Immature natural killer cell (primary cell): ENCODE data around the gene PPY. TPM values are rescaled to one million over a fixed set of nuclear protein-coding genes. Genes with fewer than 3 reads are reported as not detected.
"Not testable (repeated sequence)": the region's sequence is repeated elsewhere in the genome, so short reads cannot be mapped to it uniquely, and the experiment has no call there.

Experiments used
- DNase-seq, 3 donors: peaks; one replicate each; pipeline ENCODE4 v3.0.0; 2022; ENCODE audit warnings: mixed read lengths in 1 of 3
- H3K27ac Mint-ChIP-seq, 6 donors: one replicate each; pipeline ENCODE4 v1.8.0; 2020; ENCODE audit warnings: mixed read lengths in 6 of 6, mild to moderate bottlenecking in 5 of 6, inconsistent platforms in 4 of 6, moderate library complexity in 3 of 6
- H3K27me3 Mint-ChIP-seq, 3 donors: one replicate each; pipeline ENCODE4 v1.8.0; 2020 to 2021; ENCODE audit warnings: low read depth in 3 of 3, mild to moderate bottlenecking in 3 of 3, mixed read lengths in 3 of 3, moderate library complexity in 3 of 3, inconsistent platforms in 1 of 3
- H3K36me3 Mint-ChIP-seq, 3 donors: one replicate each; pipeline ENCODE4 v1.8.0; 2020; ENCODE audit warnings: mixed read lengths in 3 of 3, inconsistent platforms in 2 of 3, mild to moderate bottlenecking in 2 of 3
- H3K4me1 Mint-ChIP-seq, 2 donors: one replicate each; pipeline ENCODE4 v1.8.0; 2020; ENCODE audit warnings: inconsistent platforms in 2 of 2, mild to moderate bottlenecking in 2 of 2, mixed read lengths in 2 of 2, moderate library complexity in 1 of 2
- H3K4me3 Mint-ChIP-seq, 5 donors: one replicate each; pipeline ENCODE4 v1.8.0; 2020; ENCODE audit warnings: mild to moderate bottlenecking in 5 of 5, mixed read lengths in 5 of 5, inconsistent platforms in 3 of 5, moderate library complexity in 3 of 5
- H3K9me3 Mint-ChIP-seq, 6 donors: one replicate each; pipeline ENCODE4 v1.8.0; 2020; ENCODE audit warnings: mild to moderate bottlenecking in 6 of 6, mixed read lengths in 6 of 6, inconsistent platforms in 4 of 6, moderate library complexity in 3 of 6
- polyA plus RNA-seq, 3 donors: library from polyadenylated mRNA; unstranded; fragments of 300-500 nt; fragmentation: Illumina TruSeq; gene quantifications; one replicate each; pipeline ENCODE4 v1.2.3, GENCODE V29; 2021

Gene PPY
- polyA plus RNA-seq, 3 donors from 2014 or later, result not detected

DNA sequence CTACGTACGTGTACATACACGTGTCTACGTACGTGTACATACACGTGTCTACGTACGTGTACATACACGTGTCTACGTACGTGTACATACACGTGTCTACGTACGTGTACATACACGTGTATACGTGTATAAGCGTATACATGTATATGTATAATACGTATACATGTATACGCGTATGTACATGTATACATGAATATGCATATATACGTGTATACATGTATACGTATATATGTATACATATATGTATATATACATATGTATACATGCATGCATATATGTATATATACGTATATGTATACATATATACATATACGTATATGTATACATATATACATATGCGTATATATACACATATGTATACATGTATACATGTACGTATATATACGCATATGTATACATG lies 33.6 kb upstream of the PPY start:
- H3K4me3 Mint-ChIP-seq, result no peak overlapping the region
- H3K4me1 Mint-ChIP-seq, result no peaks in the 10 kb centered on the region
- H3K27me3 Mint-ChIP-seq, result peaks cover 1 to 11% (median 2%) of the 10 kb centered on the region in 3 donors
- no peaks in the 10 kb centered on the region for H3K36me3 Mint-ChIP-seq
- no peak for DNase-seq
- no peak overlapping the region for H3K27ac Mint-ChIP-seq
- no peaks in the 10 kb centered on the region for H3K9me3 Mint-ChIP-seq

DNA sequence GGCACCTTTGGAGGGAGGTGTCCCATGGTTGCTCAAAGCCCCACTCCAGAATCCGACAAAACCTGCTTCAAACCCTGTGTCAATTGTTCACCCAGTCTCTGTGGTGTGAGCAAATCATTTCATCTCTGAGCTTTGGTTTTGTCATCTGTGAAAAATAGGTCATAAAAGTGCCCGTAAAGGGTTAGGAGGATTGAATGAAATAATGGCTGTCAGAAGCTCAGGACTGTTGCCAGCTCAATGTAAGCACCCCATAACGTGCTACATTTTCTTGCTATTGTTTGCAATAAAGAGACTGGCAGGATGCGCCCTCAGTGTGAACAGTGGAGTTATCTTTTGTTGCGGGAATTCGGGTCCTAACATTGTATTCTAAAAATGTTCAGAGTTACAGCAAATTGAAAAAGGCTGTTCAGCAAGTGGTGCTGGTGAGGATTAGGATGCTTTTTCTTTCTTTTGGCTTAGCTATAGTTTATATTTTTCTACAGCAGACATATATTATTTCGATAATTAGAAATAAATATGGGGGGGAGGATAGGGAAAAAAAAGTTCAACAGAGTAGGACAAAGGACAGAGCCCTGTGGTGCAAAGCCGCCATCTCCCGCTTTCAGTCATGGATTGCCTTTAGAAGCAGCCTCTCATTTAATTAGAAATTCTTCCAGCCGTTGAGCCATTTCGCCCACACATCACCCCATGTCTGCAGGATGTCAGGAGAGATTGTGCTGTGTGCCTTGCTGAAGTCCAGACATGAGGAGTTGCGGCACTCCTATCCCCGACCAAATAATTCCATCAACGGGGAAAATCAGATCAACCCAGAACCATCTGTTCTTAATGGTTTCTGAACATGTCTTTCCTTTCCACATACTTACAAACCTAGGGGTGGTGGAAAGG lies 32.3 kb upstream of the PPY start:
- Mint-ChIP-seq H3K4me3 (no peak overlapping the region), H3K9me3 (no peaks in the 10 kb centered on the region), H3K36me3 (no peaks in the 10 kb centered on the region), H3K27me3 (peaks cover 2 to 16% (median 3%) of the 10 kb centered on the region in 3 donors), H3K4me1 (no peaks in the 10 kb centered on the region), H3K27ac (no peak overlapping the region)
- DNase-seq, result no peak

DNA sequence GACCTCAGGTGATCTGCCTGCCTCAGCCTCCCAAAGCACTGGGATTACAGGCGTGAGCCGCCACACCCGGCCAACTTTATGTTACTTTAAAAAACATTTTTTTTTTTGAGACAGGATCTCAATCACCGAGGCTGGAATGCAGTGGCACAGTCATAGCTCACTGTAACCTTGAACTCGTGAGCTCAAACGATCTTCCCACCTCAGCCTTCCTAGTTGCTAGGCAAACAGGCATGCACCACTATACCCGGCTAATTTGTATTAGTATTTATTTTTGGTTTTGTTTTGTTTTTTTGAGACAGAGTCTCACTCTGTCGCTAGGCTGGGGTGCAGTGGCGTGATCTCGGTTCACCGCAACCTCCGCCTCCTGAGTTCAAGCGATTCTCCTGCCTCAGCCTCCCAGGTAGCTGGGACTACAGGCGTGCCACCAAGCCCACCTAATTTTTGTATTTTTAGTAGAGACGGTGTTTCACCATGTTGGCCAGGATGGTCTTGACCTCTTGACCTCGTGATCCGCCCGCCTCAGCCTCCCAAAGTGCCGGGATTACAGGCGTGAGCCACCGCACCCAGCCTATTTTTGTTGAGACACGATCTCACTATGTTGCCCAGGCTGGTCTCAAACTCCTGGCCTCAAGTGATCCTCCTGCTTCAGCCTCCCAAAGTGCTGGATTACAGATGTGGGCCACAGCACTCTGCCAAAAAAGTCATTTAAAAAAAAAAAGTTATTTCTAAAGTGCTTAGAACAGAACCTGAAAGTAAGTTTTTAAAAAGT lies 30.4 kb upstream of the PPY start:
- H3K9me3 Mint-ChIP-seq, H3K36me3 Mint-ChIP-seq, H3K4me3 Mint-ChIP-seq, DNase-seq, H3K4me1 Mint-ChIP-seq, H3K27ac Mint-ChIP-seq: not testable (repeated sequence)
- peaks cover 3 to 16% (median 6%) of the 10 kb centered on the region in 3 donors for H3K27me3 Mint-ChIP-seq

DNA sequence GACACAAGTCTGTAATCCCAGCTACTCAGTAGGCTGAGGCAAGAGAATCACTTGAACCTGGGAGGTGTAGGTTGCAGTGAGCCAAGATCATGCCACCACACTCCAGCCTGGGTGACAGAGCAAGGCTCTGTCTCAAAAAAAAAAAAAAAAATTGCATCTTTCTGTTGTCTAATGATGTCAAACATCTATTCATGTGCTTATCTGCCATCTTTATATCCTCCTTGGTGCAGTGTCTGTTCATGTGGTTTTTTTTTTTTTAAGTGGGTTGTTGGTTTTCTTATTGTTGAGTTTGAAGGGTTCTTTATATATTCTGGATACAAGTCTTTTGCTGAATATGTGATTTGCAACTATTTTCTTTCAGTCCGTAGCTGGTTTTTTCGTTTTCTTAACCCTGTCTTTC lies 29.2 kb upstream of the PPY start:
- H3K27me3 Mint-ChIP-seq, result peaks cover 2 to 16% (median 6%) of the 10 kb centered on the region in 3 donors
- not testable (repeated sequence) for H3K9me3 Mint-ChIP-seq, DNase-seq, H3K4me1 Mint-ChIP-seq, H3K36me3 Mint-ChIP-seq, H3K4me3 Mint-ChIP-seq, H3K27ac Mint-ChIP-seq

DNA sequence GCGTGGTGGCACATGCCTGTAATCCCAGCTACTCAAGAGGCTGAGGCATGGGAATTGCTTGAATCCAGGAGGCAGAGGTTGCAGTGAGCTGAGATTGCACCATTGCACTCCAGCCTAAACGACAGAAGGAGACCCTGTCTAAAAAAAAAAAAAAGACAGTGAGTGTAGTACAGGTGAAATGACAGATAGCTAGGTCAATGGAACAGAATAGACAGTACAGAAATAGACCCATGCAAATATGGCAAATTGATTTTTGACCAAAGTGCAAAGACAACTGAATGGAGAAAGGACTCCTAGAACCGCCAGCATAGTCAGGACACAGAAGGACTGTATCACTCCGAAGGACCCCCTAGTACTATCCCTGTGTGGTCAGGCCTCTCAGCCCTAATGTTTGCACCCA lies 28.1 kb upstream of the PPY start:
- H3K9me3 Mint-ChIP-seq, result no peaks in the 10 kb centered on the region
- H3K4me3 Mint-ChIP-seq, result no peak overlapping the region
- H3K27ac Mint-ChIP-seq, result no peak overlapping the region
- no peaks in the 10 kb centered on the region for H3K4me1 Mint-ChIP-seq
- DNase-seq, result no peak
- peaks cover 2 to 19% (median 6%) of the 10 kb centered on the region in 3 donors for H3K27me3 Mint-ChIP-seq
- no peaks in the 10 kb centered on the region for H3K36me3 Mint-ChIP-seq

DNA sequence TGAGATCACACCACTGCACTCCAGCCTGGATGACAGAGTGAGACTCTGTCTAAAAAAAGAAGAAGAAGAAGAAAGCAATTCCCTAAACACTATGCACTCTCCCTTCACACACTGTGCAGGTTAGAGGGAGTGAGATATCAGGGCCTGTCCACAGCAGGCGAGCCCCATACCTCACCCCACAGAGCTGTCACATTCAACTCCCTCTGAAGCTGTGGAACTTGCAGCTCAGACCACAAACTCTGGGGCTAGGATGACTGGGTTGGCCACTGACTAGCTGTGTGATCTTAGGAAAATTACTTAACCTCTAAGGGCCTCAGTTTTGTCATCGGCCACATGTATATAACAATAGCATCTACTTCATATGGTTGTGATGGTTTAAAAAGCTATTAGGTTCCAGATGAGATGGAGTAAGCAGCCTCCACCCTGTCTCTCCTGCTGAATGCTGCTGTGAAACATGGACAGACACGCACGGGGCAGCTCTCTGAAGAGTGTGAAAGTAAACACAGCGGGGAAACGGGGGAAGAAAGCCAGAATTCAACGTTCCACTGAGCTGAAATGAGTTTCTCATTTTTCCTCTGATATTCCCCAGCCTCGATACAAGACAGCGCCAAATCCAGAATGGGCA lies 25.1 kb upstream of the PPY start:
- Mint-ChIP-seq H3K4me3 (no peak overlapping the region), H3K36me3 (no peaks in the 10 kb centered on the region), H3K27ac (no peak overlapping the region), H3K4me1 (no peaks in the 10 kb centered on the region), H3K9me3 (no peaks in the 10 kb centered on the region), H3K27me3 (peaks cover 2 to 20% (median 5%) of the 10 kb centered on the region in 3 donors)
- no peak for DNase-seq

DNA sequence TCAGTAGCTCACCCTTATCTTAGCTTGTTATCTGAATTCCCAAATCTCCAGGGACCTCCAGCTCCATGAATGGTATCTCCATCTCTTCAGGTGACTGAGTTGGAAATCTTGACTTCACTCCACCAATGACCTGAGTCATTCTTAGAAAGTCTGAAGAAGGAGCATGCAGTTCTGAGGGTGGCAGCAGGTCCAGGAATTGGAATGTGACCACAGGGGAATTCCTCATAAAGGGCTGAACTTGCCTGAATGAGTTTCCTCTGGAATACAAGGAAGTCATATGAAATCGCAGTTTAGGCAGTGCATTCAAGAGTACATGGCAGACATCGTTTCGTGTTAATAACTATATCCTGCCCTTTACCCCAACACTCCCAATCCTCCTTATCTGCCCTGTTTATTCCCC lies 24.0 kb upstream of the PPY start:
- no peaks in the 10 kb centered on the region for H3K4me1 Mint-ChIP-seq
- no peaks in the 10 kb centered on the region for H3K36me3 Mint-ChIP-seq
- H3K27me3 Mint-ChIP-seq, result peaks cover 5 to 22% (median 5%) of the 10 kb centered on the region in 3 donors
- no peak overlapping the region for H3K4me3 Mint-ChIP-seq
- H3K27ac Mint-ChIP-seq, result no peak overlapping the region
- peaks cover 0 to 2% (median 0%) of the 10 kb centered on the region in 6 donors for H3K9me3 Mint-ChIP-seq
- no peak for DNase-seq

DNA sequence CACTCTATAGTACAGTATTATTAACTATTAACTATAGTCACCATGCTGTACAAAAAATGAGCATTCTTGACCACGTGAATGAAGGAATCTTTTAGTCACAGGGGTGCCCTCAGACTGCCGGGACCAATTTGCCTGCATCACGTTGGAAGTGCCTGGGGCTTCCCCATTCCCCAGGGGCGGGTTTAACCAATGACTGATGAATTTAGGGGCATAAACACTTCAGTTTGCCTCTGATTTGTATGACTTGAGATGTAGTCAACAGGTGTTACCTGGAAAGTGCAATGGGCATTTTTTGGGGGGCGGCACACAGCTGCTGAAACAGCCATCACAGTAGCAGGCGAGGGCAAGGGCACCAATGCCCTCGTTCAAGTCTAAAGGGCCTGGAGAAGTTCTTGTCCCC lies 20.2 kb upstream of the PPY start:
- DNase-seq, result no peak
- H3K27me3 Mint-ChIP-seq, result peaks cover 1 to 12% (median 6%) of the 10 kb centered on the region in 3 donors
- H3K9me3 Mint-ChIP-seq, result peaks cover 0 to 2% (median 0%) of the 10 kb centered on the region in 6 donors
- H3K27ac Mint-ChIP-seq, result no peak overlapping the region
- no peaks in the 10 kb centered on the region for H3K4me1 Mint-ChIP-seq
- no peaks in the 10 kb centered on the region for H3K36me3 Mint-ChIP-seq
- no peak overlapping the region for H3K4me3 Mint-ChIP-seq

DNA sequence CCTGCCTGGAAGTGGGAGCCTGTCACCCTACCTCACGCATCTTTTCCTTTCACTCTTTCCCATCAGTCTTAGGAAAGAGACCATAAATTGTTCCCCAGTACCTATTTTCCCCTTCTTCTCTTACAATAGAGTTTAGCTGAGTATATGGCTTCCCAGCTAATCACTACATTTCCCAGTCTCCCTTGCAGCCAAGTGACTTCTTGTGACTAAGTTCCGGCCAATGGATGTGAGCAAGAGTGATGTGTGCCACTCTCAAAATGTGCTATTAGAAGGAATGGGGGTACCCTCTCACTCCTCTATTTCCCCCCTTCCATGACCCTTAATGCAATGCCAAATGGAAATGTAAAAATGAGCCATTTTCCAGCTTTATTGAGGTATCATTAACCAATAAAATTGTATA lies 19.7 kb upstream of the PPY start:
- Mint-ChIP-seq H3K9me3 (peaks cover 0 to 2% (median 0%) of the 10 kb centered on the region in 6 donors), H3K36me3 (no peaks in the 10 kb centered on the region), H3K4me1 (no peaks in the 10 kb centered on the region), H3K27ac (no peak overlapping the region), H3K27me3 (peaks cover 1 to 12% (median 6%) of the 10 kb centered on the region in 3 donors), H3K4me3 (no peak overlapping the region)
- DNase-seq, result no peak

DNA sequence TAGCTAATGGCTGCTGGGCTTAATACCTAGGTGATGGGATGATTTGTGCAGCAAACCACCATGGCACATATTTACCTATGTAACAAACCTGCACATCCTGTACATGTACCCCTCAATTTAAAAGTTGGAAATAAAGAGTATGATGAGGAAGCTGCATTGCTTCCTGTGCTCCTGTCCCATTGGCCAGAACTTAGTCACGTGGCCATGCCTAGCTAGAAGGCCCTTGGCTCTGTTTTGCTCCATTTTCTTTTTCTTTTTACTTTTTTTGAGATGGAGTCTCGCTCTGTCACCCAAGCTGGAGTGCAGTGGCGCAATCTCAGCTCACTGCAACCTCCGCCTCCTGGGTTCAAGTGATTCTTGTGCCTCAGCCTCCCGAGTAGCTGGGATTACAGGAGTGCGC lies 19.0 kb upstream of the PPY start:
- not testable (repeated sequence) for H3K9me3 Mint-ChIP-seq, H3K36me3 Mint-ChIP-seq, DNase-seq, H3K4me3 Mint-ChIP-seq, H3K27ac Mint-ChIP-seq, H3K4me1 Mint-ChIP-seq
- H3K27me3 Mint-ChIP-seq, result peaks cover 1 to 12% (median 6%) of the 10 kb centered on the region in 3 donors

DNA sequence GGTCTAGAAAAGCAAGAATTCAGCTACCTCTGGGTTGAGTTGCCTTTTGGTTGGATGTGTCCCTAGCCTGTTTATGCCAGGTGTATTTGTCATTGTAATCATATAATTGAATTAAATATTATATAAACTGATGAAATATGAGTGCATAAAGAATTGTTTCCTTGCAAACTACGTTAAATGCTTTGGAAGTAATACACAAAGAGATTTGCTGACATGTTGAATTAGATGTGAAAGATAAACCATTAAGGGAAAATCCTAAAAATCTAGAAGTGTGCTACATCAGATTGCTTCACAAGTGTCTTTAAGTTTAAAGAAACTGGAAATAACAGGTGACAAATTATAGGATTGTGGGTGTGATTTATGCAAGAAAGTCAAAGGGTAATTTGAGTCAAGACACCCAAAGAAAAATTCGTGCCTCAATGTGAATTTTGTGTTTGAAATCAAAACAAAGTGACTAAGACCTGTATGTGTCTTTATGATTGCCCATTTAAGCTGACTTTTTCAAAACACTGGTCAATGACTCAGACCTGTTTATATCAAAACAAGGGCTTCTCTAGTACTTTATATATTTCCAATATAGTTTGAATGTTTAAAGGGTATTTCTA lies 16.6 kb upstream of the PPY start:
- Mint-ChIP-seq H3K4me3 (no peak overlapping the region), H3K36me3 (no peaks in the 10 kb centered on the region), H3K9me3 (peaks cover 0 to 2% (median 0%) of the 10 kb centered on the region in 6 donors), H3K4me1 (no peaks in the 10 kb centered on the region), H3K27me3 (peaks cover 1 to 10% (median 7%) of the 10 kb centered on the region in 3 donors), H3K27ac (no peak overlapping the region)
- no peak for DNase-seq

DNA sequence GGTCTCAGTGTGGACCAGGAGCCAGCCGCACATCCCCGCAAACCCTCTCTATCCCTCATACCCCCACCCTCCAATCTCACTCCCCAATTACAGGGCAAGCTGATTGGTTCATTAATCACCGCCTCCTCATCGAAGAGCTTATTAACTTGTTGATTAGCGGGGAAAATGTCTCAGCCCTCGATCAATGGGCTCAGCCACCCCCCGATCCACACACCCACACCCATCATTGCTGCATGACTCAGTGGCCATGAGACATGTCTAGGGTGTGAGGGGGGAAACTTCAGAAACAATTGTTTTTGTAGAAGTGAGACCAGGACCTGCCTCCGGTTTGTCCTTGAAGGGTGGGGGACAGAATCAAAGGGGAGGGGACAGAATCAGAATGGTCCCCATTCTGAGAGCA lies 13.9 kb upstream of the PPY start:
- Mint-ChIP-seq H3K4me1 (no peaks in the 10 kb centered on the region), H3K27ac (no peak overlapping the region), H3K9me3 (no peaks in the 10 kb centered on the region), H3K36me3 (no peaks in the 10 kb centered on the region), H3K4me3 (no peak overlapping the region), H3K27me3 (peaks cover 1 to 11% (median 8%) of the 10 kb centered on the region in 3 donors)
- no peak for DNase-seq

DNA sequence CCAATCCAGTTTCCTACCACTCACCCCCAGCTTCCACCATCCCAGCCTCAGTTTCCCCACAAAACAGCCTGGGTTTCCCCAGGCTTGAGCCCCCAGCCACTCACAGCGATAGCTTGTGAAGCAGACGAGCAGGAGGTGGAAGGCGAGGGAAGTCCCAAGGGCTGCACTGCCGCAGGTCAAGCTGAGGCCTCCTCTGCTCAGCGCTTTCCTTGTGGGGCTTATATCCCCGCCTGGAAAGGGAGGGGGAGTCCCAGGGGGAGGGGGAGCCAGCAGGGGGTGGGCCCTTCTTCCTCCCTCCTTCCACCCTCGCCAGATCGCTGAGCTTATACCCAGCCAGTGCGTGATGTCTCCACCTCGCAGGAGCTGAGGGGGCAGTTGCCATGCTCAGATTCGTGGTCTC lies 11.5 kb upstream of the PPY start, which contains the start of gene PYY:
TSS of gene PYY (minus strand) at position 195 of the 400 bp plus-strand sequence. CDS start 457 bp downstream, outside the sequence.
- Mint-ChIP-seq H3K4me1 (no peaks in the 10 kb centered on the region), H3K27ac (no peak within 1 kb of the TSS), H3K27me3 (peaks cover 9 to 16% (median 14%) of the 10 kb centered on the region in 3 donors), H3K4me3 (peak within 1 kb of the TSS in 3 of 5 donors; percentile 53 to 66 (median 53)), H3K9me3 (no peaks in the 10 kb centered on the region), H3K36me3 (no peaks in the 10 kb centered on the region)
- DNase-seq, result no peak
